Loucy (cell line): ENCODE measurements around the gene SORCS2.

Experiments used
- EZH2phosphoT487 ChIP-seq: fragments of 200-600 bp; IDR thresholded peaks from 2 replicates; pipeline ENCODE4 v1.6.1; 2018; ENCODE audit warnings: antibody characterized with exemption, mild to moderate bottlenecking, moderate library complexity, borderline replicate concordance
- TF ChIP-seq, protein P1 (sequence below): fragments of 200-600 bp; sonication (generic); conservative IDR thresholded peaks from 2 replicates; pipeline ENCODE4 v1.5.1; 2014; ENCODE audit warnings: mild to moderate bottlenecking, antibody characterized with exemption, low read length

DNA sequence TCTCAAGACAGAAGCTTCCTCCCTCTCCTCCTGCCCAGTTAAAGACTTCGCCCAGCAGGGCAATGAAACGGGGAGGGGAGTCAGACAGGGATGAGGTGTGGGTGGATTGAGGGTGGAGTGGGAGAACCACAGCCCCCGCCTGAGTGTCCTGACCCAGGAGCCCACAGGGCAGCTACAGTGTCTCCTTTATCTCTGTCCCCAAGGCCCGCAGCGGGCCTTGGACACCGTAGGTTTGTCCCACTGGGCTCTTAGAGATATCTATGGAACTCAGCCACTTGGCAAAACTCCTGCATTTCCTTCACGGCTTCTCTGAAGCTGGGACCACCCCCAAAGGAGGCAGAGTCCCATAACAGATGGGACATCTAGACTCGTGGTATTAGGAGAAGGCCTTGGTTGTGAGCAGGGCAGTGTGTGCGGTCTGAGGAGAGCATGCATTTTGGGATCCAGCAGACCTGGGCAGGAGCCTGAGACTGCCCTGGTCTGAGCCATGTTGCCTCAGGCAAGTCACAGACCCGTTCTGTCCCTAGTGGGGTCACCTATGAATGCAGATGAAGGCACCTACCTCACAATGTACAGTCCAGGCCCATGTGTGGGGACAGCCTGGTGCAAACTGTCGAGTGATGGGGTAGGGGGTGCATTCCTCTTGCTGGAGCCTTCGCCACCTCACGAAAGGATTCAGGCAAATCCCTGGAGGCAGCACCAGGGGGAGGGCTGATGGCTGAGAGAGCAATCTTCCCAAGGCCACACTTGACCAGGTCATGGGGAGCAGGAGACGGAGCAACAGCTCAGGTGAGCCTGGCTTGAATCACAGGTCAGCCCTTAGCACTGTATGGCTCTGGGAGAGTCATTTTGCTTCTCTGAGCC lies 468.1 kb downstream of the SORCS2 start:
- TF ChIP-seq, protein P1, sequence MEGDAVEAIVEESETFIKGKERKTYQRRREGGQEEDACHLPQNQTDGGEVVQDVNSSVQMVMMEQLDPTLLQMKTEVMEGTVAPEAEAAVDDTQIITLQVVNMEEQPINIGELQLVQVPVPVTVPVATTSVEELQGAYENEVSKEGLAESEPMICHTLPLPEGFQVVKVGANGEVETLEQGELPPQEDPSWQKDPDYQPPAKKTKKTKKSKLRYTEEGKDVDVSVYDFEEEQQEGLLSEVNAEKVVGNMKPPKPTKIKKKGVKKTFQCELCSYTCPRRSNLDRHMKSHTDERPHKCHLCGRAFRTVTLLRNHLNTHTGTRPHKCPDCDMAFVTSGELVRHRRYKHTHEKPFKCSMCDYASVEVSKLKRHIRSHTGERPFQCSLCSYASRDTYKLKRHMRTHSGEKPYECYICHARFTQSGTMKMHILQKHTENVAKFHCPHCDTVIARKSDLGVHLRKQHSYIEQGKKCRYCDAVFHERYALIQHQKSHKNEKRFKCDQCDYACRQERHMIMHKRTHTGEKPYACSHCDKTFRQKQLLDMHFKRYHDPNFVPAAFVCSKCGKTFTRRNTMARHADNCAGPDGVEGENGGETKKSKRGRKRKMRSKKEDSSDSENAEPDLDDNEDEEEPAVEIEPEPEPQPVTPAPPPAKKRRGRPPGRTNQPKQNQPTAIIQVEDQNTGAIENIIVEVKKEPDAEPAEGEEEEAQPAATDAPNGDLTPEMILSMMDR, result no peak
- no peak for TF ChIP-seq EZH2phosphoT487
